Astrocyte (in vitro differentiated cells and primary cell): ENCODE measurements around the gene ARHGEF37. TPM values are rescaled to one million over a fixed set of nuclear protein-coding genes. Genes with fewer than 3 reads are reported as not detected.

Experiments used
- DNase-seq: peaks from one replicate; pipeline ENCODE4 v3.0.0-alpha.2; 2010; ENCODE audit warnings: low read depth
- FAIRE-seq: peaks from 2 replicates; lab custom pipeline; 2011; peaks lifted over from hg19 to GRCh38; lab: Jason Lieb, UNC
- H2AFZ ChIP-seq: 2 replicates; pipeline ENCODE4 v1.6.0; 2012; ENCODE audit warnings: low read depth, low read length, inconsistent platforms
- H3K27ac ChIP-seq: 2 replicates; pipeline ENCODE4 v1.5.1; 2011; ENCODE audit warnings: low read depth, low read length, inconsistent platforms
- H3K27me3 ChIP-seq: 2 replicates; pipeline ENCODE4 v1.6.0; 2011; ENCODE audit warnings: low read length, inconsistent platforms; ENCODE audit not compliant: insufficient read depth
- H3K36me3 ChIP-seq: 2 replicates; pipeline ENCODE4 v1.5.1; 2011; ENCODE audit warnings: low read length, inconsistent platforms; ENCODE audit not compliant: insufficient read depth
- H3K4me1 ChIP-seq: 2 replicates; pipeline ENCODE4 v1.5.1; 2011; ENCODE audit warnings: low read length, inconsistent platforms; ENCODE audit not compliant: insufficient read depth
- H3K4me2 ChIP-seq: 2 replicates; pipeline ENCODE4 v1.6.0; 2012; ENCODE audit warnings: low read length, inconsistent platforms
- H3K4me3 ChIP-seq: 2 replicates; pipeline ENCODE4 v1.5.1; 2011; ENCODE audit warnings: low read depth, mild to moderate bottlenecking, low read length, inconsistent platforms; ENCODE audit not compliant: insufficient read depth
- H3K79me2 ChIP-seq: 2 replicates; pipeline ENCODE4 v1.6.0; 2012; ENCODE audit warnings: mild to moderate bottlenecking, low read length, inconsistent platforms; ENCODE audit not compliant: insufficient read depth
- H3K9ac ChIP-seq: 2 replicates; pipeline ENCODE4 v1.6.0; 2012; ENCODE audit warnings: mild to moderate bottlenecking, low read length, inconsistent platforms
- H3K9me3 ChIP-seq: 2 replicates; pipeline ENCODE4 v1.5.1; 2012; ENCODE audit warnings: low read depth, mild to moderate bottlenecking, low read length, inconsistent platforms; ENCODE audit not compliant: insufficient read depth
- H4K20me1 ChIP-seq: 2 replicates; pipeline ENCODE4 v1.6.0; 2012; ENCODE audit warnings: low read length, inconsistent platforms; ENCODE audit not compliant: insufficient read depth
- H3K27ac Mint-ChIP-seq: one replicate; pipeline ENCODE4 v1.8.0; 2021; ENCODE audit warnings: mild to moderate bottlenecking, mixed read lengths; ENCODE audit not compliant: unreplicated experiment
- H3K27me3 Mint-ChIP-seq: one replicate; pipeline ENCODE4 v1.8.0; 2021; ENCODE audit warnings: low read depth, mixed read lengths; ENCODE audit not compliant: unreplicated experiment
- H3K36me3 Mint-ChIP-seq: one replicate; pipeline ENCODE4 v1.8.0; 2021; ENCODE audit warnings: low read depth, mixed read lengths; ENCODE audit not compliant: unreplicated experiment
- H3K4me1 Mint-ChIP-seq: one replicate; pipeline ENCODE4 v1.8.0; 2021; ENCODE audit warnings: low read depth, mixed read lengths; ENCODE audit not compliant: unreplicated experiment
- H3K4me3 Mint-ChIP-seq: one replicate; pipeline ENCODE4 v1.8.0; 2021; ENCODE audit warnings: mild to moderate bottlenecking, moderate library complexity, mixed read lengths; ENCODE audit not compliant: unreplicated experiment
- H3K9me3 Mint-ChIP-seq: one replicate; pipeline ENCODE4 v1.8.0; 2021; ENCODE audit warnings: mild to moderate bottlenecking, mixed read lengths; ENCODE audit not compliant: unreplicated experiment
- EZH2 ChIP-seq: IDR thresholded peaks from 2 replicates; pipeline ENCODE4 v1.6.1; 2012; ENCODE audit warnings: mild to moderate bottlenecking, low read length, inconsistent platforms; ENCODE audit not compliant: insufficient read depth
- total RNA-seq: library from RNA; stranded (reverse); gene quantifications from 2 replicates; pipeline ENCODE4 v1.2.1, GENCODE V29; 2021
- TF ChIP-seq, protein P1 (sequence below): IDR thresholded peaks from 2 replicates; pipeline ENCODE4 v1.5.1; 2011; ENCODE audit warnings: low read depth, mild to moderate bottlenecking, inconsistent platforms, low read length, moderate library complexity; ENCODE audit not compliant: insufficient read depth

Gene ARHGEF37
- total RNA-seq, 1 donor from 2014 or later, result 2.3 TPM

DNA sequence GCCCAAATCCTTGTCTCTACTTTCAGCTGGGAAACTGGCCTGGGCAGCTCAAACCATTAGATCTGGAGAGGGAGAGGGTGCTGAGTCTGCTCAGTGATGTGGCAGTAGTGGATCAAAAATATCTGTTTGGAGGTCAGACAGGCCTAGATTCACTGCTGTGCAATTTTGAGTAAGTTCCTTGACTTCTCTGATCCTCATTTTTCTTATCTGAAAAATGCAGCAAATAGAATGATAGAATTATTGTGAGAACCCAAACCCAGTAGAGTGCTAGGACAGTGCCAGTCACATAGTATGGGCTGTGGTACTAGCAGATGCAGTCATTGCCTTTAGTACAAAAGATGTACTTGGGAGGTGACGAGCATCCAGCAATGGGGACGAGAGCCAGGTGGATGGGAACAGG lies 50.2 kb downstream of the ARHGEF37 start:
- Histone ChIP-seq H3K79me2 (no peaks in the 10 kb centered on the region), H3K27ac (peak overlapping the region; percentile 62), H3K9ac (peak overlapping the region; percentile 32), H3K27me3 (no peaks in the 10 kb centered on the region), H3K4me3 (no peak overlapping the region), H3K9me3 (no peaks in the 10 kb centered on the region), H3K4me1 (peaks cover 24% of the 10 kb centered on the region), H3K36me3 (no peaks in the 10 kb centered on the region), H4K20me1 (no peaks in the 10 kb centered on the region), H3K4me2 (no peak overlapping the region), H2AFZ (no peak overlapping the region)
- Mint-ChIP-seq H3K36me3 (no peaks in the 10 kb centered on the region), H3K27me3 (no peaks in the 10 kb centered on the region), H3K4me3 (no peak overlapping the region), H3K27ac (peak overlapping the region; percentile 18), H3K4me1 (peaks cover 18% of the 10 kb centered on the region), H3K9me3 (no peaks in the 10 kb centered on the region)
- DNase-seq (no peak), FAIRE-seq (no peak)
- TF ChIP-seq EZH2, result no peak
- TF ChIP-seq, protein P1, sequence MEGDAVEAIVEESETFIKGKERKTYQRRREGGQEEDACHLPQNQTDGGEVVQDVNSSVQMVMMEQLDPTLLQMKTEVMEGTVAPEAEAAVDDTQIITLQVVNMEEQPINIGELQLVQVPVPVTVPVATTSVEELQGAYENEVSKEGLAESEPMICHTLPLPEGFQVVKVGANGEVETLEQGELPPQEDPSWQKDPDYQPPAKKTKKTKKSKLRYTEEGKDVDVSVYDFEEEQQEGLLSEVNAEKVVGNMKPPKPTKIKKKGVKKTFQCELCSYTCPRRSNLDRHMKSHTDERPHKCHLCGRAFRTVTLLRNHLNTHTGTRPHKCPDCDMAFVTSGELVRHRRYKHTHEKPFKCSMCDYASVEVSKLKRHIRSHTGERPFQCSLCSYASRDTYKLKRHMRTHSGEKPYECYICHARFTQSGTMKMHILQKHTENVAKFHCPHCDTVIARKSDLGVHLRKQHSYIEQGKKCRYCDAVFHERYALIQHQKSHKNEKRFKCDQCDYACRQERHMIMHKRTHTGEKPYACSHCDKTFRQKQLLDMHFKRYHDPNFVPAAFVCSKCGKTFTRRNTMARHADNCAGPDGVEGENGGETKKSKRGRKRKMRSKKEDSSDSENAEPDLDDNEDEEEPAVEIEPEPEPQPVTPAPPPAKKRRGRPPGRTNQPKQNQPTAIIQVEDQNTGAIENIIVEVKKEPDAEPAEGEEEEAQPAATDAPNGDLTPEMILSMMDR, result no peak

DNA sequence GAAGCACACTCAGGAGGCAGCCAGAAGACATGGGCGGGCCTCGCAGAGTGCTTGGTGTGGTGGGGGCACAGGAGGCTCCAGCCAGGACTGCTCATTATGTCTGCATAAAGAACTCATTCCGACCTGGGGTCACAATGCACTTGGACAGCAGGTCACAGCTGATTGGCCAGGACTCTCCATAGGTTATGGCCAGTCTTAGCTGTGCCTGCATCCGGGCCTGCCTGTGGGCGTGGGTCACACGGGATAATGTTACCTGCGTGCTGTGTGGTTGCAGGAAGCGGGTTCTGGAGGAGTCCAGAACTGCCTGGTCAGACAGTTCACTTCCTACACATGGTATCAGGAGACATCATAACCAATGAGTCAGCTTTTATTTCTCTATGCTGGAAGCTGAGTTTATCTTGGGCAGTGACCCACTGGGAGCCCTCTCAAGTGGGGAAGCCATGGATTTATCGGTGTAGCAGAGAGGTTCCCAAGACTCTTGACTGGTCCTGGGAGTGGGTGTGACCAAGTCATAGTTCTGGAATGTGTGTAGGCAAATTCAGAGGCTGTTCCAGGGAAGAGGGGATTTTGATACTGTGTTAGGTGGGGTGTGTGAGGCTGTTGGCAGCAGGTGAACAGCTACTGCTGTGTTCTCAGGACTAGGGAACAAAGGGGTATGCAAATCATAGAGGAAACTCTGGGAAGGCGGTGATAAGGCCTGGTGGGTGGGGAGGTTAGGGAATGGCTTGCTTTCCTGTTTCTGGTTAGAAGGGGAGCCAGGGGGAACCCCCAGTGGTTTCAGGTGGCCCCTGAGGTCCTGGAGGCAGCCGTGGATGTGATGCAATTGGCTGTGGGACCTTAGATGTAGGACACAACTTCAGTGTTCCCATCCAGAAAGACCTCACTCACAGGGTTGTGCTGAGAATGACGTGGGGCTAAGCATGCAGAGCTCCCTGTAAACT lies 51.3 kb downstream of the ARHGEF37 start:
- Histone ChIP-seq H3K4me2 (peak overlapping the region; percentile 32), H3K9ac (peak overlapping the region; percentile 32), H3K36me3 (no peaks in the 10 kb centered on the region), H3K9me3 (no peaks in the 10 kb centered on the region), H3K4me3 (no peak overlapping the region), H2AFZ (peak overlapping the region; percentile 23), H3K27ac (peak overlapping the region; percentile 62), H3K27me3 (no peaks in the 10 kb centered on the region), H3K4me1 (peaks cover 24% of the 10 kb centered on the region), H4K20me1 (no peaks in the 10 kb centered on the region), H3K79me2 (no peaks in the 10 kb centered on the region)
- no peak for TF ChIP-seq EZH2
- TF ChIP-seq, protein P1, result no peak
- Mint-ChIP-seq H3K9me3 (no peaks in the 10 kb centered on the region), H3K27ac (peak overlapping the region; percentile 81), H3K4me3 (peak overlapping the region; percentile 58), H3K4me1 (peaks cover 18% of the 10 kb centered on the region), H3K27me3 (no peaks in the 10 kb centered on the region), H3K36me3 (no peaks in the 10 kb centered on the region)
- DNase-seq, result peak; percentile 93
- FAIRE-seq, result no peak
